NCI-H146 (cell line): ENCODE data around the gene YRDC.
A peak's percentile ranks its signal among the peaks of the same experiment; 100 is the strongest.

Experiments used
- DNase-seq: peaks from one replicate; lab custom pipeline; 2025; lab: John Stamatoyannopoulos, UW

YRDC gene

DNA sequence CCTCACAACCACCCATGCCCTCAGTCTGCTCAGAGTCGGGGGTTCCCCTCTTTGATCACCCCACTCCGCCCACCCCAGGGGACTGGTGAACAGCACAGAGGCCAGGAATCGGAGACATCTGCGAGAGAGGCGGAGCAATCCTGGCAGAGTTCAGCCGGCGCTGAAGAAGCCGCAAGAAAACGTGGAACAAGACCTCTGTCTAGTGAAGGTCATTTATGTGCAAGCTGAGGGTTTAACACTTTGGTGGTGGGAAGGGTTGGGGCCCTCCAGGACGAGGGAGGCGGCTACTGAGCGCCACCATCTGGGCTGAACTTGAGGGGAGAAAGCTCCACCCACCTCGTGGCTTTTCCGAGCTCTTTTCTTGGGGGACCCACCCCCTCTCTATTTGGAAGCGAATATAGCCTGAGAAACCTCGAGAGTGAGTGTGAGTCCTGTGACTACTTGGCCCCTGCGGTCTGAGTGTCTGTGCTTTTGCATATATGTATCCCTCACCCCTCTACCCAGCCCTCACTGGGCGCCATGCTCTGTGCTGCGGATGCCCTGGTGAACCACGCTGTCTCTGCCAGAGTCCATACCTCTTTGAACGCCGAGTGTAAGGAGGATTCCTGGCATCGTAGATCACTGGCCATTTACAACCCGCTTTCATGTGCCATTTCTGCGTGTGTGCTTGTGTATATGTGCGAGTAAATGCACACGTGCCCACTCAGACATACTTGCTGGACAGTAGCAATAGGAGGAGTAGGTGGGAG is 41.9 kb downstream of the YRDC start:
- DNase-seq: peak; percentile 17

- peak; percentile 69 for DNase-seq
Measured at GRCh38 chr1:37764888-37765441, 43.0 kb downstream of the YRDC start, which contains the start of gene EPHA10. TSS of gene EPHA10 (minus strand) at chr1:37765120. CDS start at chr1:37765066, 54 bp downstream.

DNA sequence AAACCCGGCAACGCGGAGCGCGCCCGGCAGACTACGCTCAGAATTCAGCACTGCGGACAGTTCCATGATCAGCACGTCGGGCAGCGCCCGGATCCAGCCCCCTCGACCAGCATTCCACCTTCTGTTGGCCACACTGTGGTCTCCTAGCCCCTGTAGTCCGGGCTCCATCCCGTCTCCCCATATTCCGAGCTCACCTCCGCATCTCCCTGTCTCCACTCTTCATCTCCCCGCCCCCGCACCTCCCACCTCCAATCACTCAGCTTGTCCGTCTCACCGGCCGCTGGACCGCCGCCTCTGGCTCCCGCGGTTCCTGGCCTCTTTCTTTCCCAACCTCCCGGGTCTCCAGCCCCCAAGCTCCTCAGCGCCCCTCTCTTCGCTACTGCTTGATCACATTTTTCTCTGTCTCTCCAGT is 43.6 kb downstream of the YRDC start:
- DNase-seq: peak; percentile 7

DNA sequence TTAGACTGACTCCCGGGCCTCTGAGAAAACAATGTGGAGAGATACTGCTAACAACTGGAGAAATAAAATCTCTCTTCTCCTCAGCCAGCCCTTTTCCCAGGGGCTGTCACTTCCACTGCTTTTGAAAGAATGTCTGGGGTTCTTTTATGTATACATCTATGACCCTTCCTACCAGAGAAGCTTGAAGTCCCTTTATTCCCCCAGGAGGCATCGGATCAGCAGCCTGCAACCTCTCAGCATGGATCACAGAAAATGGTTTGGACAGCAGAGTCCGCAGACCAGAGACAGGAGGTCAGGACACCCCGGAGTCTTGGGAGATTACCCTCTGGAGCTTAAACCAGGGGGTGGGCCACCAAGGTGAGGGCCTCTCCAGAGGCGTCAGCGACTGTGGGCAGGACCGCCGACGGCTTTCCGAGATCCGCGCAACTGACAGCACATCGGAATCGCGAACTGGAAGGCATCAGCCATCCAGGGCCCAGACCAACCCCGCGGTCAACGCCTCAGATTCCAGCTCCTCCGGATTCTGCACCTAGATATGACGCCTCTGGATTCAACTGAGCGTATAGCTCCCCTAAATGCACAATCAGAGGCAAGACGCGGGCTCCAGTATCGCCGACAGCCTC is 44.1 kb downstream of the YRDC start:
- DNase-seq: no peak

- DNase-seq: no peak
Measured at GRCh38 chr1:37762516-37762915, 45.5 kb downstream of the YRDC start.

DNA sequence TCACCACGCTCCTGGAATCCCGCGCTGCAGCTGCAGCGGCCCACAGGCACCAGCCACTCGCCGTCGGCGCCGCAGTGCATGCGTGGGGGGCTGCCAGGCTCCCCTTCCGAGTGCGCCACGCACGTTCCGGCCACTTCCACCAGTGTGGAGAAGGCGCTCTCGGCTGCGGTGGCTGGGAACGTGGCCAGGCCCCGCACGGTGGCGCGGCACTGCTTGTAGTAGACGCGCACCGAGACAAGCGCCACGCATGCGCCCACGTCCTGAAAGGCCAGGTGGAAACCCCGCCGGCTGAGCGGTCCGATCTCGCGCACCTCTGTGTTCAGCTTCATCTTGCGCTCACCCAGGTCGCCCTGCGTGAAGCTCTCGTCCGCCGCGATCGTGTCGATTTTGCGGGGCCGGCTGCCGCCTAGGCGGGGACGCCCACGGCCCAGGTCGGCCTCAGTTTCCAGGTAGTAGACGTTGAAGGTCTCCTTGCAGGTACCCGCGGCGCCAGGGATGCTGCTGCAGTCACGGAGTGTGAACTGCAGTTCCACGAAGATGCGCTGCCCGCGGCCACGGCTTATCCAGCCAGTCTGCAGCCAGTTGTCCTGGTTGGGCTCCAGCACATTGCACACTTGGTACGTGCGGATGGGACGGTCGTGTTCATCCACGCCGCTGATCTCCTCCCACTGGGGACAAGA is 46.5 kb downstream of the YRDC start:
- DNase-seq: no peak

DNA sequence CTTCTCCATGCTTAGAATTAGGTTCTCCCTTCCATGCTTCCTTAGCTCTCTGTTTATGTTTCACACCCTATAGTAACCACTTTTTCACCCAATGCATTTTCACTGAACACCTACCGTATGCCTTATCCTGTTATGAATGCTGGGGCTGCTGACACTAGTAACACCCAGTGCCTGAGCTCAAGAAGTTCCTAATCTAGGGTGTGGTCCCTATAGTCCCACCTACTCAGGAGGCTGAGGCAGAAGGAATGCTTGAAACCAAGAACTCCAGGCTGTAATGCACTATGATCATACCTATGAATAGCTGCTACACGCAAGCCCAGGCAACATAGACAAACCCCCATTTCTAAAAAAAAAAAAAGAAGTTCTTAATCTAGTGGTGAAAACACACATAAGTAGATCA is 48.6 kb downstream of the YRDC start:
- no peak for DNase-seq

DNA sequence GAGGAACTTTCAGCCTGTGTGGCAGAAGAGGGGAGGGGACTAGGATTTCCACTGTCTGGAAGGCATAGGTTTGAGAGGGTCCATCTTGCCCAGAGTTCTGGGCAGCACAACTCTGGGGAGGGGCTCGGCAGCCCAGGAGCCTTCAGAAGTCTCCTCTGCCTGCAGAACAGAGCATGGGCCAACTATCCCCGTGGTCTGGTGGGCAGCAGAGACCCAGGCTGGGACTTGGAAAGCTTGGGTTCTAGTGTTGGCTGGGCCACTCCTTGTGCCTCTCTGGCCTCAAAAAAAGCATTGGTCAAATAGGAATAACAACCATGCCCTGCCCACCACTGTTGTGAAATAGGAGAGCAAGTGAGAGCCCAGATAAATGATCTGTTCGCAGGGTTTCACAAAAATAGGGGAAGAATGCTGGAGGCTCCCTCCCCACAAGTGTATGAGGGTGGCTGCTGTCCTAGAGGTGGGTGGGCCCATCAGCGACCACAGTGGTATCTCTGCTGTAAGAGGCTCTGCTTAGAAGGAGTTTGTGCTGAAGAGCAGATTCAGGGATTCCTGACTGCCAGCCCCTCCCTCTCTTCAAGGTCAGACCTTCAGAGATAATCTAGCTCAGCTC is 52.0 kb downstream of the YRDC start:
- DNase-seq: no peak

DNA sequence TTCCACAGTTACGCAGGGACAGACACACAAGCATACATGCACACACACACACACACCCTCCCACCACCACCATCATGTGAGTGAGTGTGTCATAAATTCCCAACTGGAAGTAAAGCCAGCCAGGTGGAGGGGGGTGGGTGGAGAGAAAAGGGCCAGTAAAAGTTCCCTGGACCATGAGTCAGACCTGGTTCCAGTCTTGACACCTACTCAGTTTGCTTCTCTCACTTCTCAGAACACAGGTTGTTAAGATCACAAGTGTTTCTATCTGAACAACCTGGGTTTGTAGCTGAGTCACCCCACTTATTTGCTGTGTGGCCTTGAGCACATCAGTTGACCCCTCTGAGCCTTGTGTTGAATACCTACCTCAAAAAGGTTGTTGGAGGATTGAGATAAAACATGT is 52.7 kb downstream of the YRDC start:
- DNase-seq: no peak

GRCh38 chr1:37753473-37754321 is 54.3 kb downstream of the YRDC start:
- peak; percentile 8 for DNase-seq
